T-helper 2 cell treated with Interferon-gamma antibody and Interleukin-4, amounts not matched to agents 5 μg/mL and 100 μg/mL, for 36 hours (primary cell): ENCODE measurements around the gene SLC29A2.

ENCODE experiments used
- DNase-seq: peaks from one replicate; pipeline ENCODE4 v3.0.0; 2021; ENCODE audit warnings: low spot score
- H3K27ac Mint-ChIP-seq: one replicate; pipeline ENCODE4 v1.8.0; 2021; ENCODE audit warnings: mild to moderate bottlenecking, mixed read lengths
- H3K27me3 Mint-ChIP-seq: one replicate; pipeline ENCODE4 v1.8.0; 2021; ENCODE audit warnings: low read depth, mixed read lengths
- H3K36me3 Mint-ChIP-seq: one replicate; pipeline ENCODE4 v1.8.0; 2021; ENCODE audit warnings: low read depth, mixed read lengths
- H3K4me1 Mint-ChIP-seq: one replicate; pipeline ENCODE4 v1.8.0; 2021; ENCODE audit warnings: low read depth, mixed read lengths
- H3K4me3 Mint-ChIP-seq: one replicate; pipeline ENCODE4 v1.8.0; 2022; ENCODE audit warnings: mild to moderate bottlenecking, moderate library complexity, mixed read lengths
- H3K9me3 Mint-ChIP-seq: one replicate; pipeline ENCODE4 v1.8.0; 2021; ENCODE audit warnings: mixed read lengths

Gene SLC29A2

DNA sequence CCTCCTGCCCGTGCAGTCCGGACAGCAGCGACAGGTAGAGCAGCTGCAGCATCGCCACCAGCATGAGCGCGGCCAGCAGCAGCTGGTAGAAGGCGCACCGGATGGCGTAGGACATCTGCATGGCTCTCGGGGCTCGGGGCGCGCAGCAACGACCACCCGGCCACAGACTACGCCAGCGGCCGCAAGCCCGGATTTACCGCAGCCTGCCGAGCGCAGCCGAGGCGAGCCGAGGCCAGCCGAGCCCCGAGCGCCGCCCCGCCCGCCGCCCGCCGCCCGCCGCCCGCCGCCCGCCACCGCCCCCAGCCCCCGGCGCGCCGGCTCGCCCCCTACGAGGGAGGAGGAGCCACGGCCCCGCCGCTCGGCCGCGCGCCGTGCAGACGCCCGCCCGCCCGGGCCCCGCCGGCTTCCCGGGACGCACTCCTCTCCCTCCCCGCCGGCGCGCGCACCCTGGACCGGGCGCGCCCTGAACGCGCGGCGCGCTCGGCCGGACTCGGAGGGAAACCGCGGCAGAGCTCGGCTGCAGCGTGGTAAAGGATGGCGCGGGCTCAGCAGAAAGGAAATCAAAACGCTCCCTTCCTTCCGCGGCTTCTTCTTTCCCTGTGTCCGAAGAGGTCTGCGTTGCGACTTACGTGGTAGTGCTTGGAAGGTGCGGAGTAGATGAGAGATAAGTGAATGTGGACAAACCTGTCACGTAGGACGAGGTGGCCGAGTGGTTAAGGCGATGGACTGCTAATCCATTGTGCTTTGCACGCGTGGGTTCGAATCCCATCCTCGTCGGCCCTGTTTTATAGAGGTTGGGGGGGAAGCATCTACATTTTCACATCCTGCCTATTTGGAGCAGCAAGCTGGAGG, 23.9 kb downstream of the SLC29A2 start, which contains the start of gene B4GAT1:
Gene B4GAT1 (minus strand): TSS at position 205 of the 852 bp plus-strand sequence. CDS start 84 bp downstream, at position 121.
- H3K4me3 Mint-ChIP-seq = peak within 1 kb of the TSS; percentile 96
- no peaks in the 10 kb centered on the region for H3K9me3 Mint-ChIP-seq
- peak; percentile 82 for DNase-seq
- H3K36me3 Mint-ChIP-seq = peaks cover 11% of the 10 kb centered on the region
- H3K27ac Mint-ChIP-seq = peak within 1 kb of the TSS; percentile 94
- peaks cover 32% of the 10 kb centered on the region for H3K4me1 Mint-ChIP-seq
- H3K27me3 Mint-ChIP-seq = peaks cover 4% of the 10 kb centered on the region

DNA sequence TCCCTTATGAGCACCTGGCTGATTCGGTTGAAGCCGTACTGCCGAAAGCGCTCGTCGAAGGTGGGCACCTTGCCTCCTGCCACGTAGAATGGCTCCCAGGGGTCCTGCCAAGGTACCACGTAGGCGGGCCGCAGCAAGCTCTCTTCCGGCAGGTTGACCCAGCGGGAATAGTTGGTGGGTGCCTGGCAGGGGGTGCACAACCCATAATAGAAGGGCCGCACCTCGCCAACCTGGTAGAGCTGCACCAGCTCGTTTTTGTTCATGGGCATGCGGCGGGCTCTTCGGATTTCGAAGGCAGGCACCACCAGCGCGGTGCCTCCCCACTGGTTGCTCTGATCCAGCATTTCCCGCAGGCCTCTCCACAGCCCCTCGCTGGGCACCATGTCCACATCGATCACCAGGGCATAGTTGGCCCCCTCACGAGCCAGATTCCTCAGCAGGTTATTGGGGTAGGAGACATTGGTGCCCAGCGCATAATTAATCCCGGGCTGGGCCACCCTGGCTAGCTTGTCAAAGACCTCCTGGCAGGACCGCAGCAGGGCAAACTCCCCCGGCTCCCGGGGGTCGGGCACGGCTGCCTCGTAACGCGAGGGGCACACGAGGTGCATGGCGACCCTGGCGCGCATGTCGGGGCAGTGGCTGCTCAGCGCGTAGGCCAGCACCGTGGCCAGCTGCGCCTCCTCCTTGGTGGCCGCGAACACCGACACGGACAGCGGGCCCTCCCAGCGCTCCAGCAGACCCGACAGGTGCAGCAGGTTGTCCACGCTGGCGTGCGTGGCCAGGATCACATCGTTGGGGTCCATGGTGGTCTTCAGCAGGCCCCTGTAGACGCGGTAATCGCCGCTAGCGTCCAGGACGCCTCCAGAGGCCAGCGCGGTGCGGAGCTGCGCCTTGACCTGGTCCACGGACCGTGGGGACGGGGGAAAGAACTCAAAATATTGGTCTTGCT, 24.8 kb downstream of the SLC29A2 start:
- Mint-ChIP-seq H3K9me3 (no peaks in the 10 kb centered on the region), H3K4me1 (peaks cover 32% of the 10 kb centered on the region), H3K27ac (peak overlapping the region; percentile 88), H3K4me3 (peak overlapping the region; percentile 96), H3K27me3 (peaks cover 4% of the 10 kb centered on the region), H3K36me3 (peaks cover 9% of the 10 kb centered on the region)
- no peak for DNase-seq

DNA sequence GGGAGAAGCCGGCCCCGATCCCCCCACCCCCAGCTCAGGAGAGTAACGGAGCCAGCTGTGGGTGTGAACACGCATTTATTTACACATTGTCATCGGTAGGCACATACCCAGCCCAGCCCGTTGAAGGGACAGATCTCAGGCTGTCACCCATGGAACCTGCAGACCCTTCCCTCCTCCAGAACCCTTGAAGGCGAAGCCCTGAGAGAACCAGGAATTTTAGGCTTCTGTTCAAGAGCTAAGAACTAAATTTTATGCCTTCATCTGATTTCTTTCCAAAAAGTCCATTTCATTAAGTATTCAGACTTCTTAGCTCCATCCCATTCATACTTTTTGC, 26.3 kb downstream of the SLC29A2 start:
- Mint-ChIP-seq H3K27ac (peak overlapping the region; percentile 88), H3K36me3 (peaks cover 15% of the 10 kb centered on the region), H3K4me1 (peaks cover 32% of the 10 kb centered on the region), H3K4me3 (peak overlapping the region; percentile 96), H3K9me3 (no peaks in the 10 kb centered on the region), H3K27me3 (peaks cover 4% of the 10 kb centered on the region)
- DNase-seq = no peak

DNA sequence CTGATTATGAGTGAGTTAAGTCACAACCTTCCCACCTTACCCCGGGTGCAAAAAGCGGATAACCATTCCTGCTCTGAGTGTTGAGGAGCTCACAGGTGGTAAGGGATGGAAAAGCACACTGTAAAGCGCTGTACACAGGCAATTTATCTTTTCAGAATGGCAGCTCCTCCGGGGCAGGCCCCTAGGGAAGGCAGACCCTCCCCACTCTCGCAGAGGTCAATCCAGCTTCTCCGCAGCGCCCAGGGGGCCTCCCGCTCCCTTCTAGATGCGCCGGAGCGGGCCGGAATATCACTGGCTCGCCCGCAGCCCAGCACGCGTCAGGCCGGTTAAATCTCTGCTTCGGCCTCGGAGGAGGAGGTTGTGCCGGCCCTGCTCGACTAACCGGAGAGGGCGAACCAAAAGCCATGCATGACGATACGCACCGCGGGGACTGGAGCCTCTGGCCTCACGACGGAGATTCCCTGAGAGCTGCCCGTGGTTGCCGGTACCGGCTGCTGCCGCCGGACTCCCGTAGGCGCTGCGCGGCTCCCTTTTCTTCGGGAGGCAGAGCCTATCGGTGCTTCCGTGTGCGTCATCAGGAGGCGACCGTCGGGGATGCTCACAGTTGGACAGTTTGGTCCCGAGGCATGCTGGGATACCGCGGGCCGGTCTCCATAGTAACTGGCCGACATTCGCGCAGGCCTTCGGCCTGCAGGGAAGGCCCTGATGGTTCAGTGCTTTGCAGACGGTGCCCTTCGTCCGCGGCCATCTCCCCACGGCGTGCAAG, 26.8 kb downstream of the SLC29A2 start, which contains the start of gene BRMS1:
Gene BRMS1 (minus strand): TSS at position 555 of the 766 bp plus-strand sequence. CDS start 2,870 bp downstream, outside the sequence.
- Mint-ChIP-seq H3K4me1 (peaks cover 32% of the 10 kb centered on the region), H3K4me3 (peak within 1 kb of the TSS; percentile 96), H3K36me3 (peaks cover 15% of the 10 kb centered on the region), H3K27ac (peak within 1 kb of the TSS; percentile 88), H3K27me3 (peaks cover 4% of the 10 kb centered on the region), H3K9me3 (no peaks in the 10 kb centered on the region)
- peak; percentile 97 for DNase-seq

DNA sequence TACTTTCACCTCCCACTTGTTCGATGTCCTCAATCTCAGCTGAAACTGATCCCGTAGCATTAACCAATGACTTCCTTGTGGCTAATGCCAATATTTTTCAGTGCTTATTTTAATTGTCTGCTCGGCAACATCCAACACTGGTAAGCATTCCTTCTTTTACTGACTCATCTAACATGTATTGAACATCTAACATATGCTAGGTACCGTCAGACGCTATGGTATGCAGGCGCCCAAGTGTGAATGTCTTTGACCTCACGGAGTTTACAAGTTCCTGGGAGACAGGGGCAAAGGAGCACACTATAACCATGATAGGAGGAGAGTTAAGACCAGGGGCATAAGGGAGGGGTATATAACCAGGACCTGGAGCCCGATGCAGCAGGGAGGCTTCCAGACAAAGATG, 28.4 kb downstream of the SLC29A2 start:
- H3K9me3 Mint-ChIP-seq = no peaks in the 10 kb centered on the region
- H3K4me3 Mint-ChIP-seq = peak overlapping the region; percentile 96
- peaks cover 4% of the 10 kb centered on the region for H3K27me3 Mint-ChIP-seq
- H3K4me1 Mint-ChIP-seq = peaks cover 32% of the 10 kb centered on the region
- no peak for DNase-seq
- H3K27ac Mint-ChIP-seq = peak overlapping the region; percentile 24
- H3K36me3 Mint-ChIP-seq = peaks cover 19% of the 10 kb centered on the region

DNA sequence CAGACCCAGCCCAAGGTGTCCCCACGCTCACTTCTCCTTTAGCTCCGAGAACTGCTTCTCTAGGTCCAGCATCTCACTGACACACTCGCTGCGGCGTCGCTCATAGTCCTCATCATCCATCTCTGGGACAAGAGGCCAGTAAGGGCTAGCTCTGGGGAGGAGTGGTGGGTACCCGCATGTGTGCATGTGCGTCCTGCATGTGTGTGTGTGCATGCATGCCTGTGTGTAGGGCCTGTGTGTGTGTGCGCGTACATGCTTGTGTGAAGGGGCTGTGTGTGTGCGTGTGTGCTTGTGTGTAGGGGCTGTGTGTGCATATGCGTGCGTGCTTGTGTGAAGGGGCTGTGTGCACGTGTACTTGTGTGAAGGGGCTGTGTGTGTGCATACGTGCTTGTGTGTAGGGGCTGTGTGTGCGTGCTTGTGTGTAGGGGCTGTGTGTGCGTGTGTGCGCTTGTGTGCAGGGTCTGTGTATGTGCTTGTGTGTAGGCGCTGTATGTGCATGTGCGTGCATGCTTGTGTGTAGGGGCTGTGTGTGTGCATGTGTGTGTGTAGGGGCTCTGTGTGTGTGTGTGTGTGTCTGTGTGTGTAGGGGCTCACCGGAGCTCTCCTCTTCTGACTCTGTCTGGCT, 29.9 kb downstream of the SLC29A2 start:
- Mint-ChIP-seq H3K4me3 (no peak overlapping the region), H3K27ac (no peak overlapping the region), H3K27me3 (no peaks in the 10 kb centered on the region), H3K9me3 (no peaks in the 10 kb centered on the region), H3K4me1 (peaks cover 34% of the 10 kb centered on the region), H3K36me3 (peaks cover 17% of the 10 kb centered on the region)
- no peak for DNase-seq

DNA sequence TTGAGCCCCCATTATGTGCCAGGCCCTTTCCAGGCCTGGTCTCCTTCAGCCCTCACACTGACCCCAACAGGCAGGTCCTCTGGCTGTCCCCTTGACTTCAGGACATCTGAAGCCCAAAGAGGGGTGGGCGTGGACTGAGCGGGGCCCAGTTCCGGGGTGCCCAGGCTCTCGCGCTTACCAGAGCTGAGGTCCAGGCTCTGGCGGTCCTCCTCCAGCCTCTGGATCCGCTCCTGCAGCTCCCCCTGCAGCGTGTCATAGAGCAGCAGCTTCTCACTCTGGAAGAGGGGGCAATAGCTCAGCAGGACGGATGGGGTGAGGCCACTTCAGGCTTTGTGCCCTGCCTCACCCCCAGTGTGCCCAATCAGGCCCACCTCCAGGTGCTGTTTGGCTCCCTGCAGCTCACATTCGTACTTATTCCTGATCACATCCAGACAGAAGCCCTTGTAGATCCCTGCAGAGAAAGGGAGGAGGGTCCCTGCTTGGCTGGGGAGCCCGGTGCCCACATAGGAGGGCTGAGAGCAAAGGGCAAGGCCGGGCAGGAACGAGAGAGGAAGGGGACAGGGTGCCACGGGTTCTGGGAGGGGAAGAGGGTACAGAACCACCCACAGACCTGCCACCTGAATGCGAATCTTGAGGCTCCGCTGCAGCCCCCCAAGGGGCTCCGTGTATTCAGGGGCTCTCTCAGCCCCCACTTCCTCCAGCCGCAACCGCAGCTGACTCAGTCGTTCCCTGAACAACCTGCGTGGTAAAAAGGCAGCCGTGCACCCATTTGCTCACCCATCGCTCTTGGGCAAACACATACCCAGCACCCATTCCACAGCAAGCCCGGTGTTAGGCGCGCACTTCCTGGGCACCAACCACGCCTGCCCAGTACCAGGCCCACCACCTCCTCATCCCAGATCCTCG, 30.7 kb downstream of the SLC29A2 start:
- H3K4me3 Mint-ChIP-seq = no peak overlapping the region
- H3K27ac Mint-ChIP-seq = no peak overlapping the region
- no peak for DNase-seq
- H3K4me1 Mint-ChIP-seq = peaks cover 37% of the 10 kb centered on the region
- no peaks in the 10 kb centered on the region for H3K9me3 Mint-ChIP-seq
- H3K36me3 Mint-ChIP-seq = peaks cover 17% of the 10 kb centered on the region
- no peaks in the 10 kb centered on the region for H3K27me3 Mint-ChIP-seq

DNA sequence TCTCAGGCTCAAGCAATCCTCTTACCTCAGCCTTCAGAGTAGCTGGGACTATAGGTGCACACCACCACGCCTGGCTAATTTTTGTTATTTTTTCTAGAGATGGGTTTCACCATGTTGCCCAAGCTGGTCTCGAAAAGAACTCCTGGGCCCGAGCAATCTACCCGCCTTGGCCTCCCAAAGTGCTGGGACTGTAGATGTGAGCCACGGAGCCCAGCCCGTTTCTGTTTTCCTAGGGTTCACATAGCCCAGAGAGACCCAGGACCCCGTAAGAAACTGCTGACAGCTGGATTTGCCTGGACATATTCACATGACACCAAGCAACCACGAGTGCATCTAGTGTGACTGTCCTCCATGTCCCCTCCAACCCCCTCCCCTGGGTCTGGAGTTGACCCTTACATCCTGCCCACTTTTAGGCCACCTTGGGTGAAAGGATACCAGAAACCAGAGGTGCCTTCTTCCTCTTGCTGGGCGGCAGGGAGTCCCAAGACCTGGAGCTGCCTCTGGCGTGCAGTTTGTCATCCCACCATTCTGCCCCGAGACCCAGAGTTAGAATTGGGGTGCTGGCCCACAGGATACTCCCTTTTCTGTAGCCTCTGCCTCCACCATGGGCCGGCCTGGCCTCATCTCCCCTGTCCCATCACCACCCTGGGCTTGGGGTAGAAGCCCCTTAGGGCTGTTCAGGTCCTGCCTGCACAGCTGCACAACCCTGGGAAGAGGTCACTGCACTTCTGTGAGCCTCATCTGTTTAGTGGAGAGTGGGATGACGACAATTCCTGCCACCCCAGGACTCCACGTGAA, 31.7 kb downstream of the SLC29A2 start:
- H3K36me3 Mint-ChIP-seq = peaks cover 17% of the 10 kb centered on the region
- no peaks in the 10 kb centered on the region for H3K9me3 Mint-ChIP-seq
- no peak overlapping the region for H3K27ac Mint-ChIP-seq
- DNase-seq = no peak
- no peaks in the 10 kb centered on the region for H3K27me3 Mint-ChIP-seq
- no peak overlapping the region for H3K4me3 Mint-ChIP-seq
- peaks cover 29% of the 10 kb centered on the region for H3K4me1 Mint-ChIP-seq

DNA sequence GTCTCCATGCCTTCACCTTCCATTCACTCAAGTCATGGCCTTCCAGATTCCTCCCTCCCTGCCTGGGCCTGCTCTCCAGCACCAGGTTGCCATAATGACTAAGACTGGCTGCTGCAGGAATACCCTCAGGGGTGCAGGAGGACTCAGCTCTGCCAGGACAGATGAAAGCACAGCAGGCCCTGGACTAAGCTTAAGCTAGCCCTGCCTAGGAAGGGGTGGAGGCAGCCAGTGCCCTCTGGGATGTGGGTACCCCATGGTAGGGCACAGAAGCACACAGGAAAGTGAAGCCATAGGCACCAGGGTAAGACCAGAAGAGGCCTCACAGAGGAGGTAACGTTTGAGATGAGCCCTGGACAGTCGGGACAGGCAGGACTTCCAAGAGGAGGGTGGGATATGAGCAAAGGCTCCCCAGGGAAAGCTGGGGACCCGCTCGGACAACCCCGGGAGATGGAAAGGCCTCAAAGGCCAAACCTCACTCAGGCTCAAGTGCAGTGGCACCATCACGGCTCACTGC, 32.3 kb downstream of the SLC29A2 start:
- Mint-ChIP-seq H3K36me3 (peaks cover 17% of the 10 kb centered on the region), H3K9me3 (no peaks in the 10 kb centered on the region), H3K27ac (no peak overlapping the region), H3K27me3 (no peaks in the 10 kb centered on the region), H3K4me1 (peaks cover 26% of the 10 kb centered on the region), H3K4me3 (no peak overlapping the region)
- no peak for DNase-seq

DNA sequence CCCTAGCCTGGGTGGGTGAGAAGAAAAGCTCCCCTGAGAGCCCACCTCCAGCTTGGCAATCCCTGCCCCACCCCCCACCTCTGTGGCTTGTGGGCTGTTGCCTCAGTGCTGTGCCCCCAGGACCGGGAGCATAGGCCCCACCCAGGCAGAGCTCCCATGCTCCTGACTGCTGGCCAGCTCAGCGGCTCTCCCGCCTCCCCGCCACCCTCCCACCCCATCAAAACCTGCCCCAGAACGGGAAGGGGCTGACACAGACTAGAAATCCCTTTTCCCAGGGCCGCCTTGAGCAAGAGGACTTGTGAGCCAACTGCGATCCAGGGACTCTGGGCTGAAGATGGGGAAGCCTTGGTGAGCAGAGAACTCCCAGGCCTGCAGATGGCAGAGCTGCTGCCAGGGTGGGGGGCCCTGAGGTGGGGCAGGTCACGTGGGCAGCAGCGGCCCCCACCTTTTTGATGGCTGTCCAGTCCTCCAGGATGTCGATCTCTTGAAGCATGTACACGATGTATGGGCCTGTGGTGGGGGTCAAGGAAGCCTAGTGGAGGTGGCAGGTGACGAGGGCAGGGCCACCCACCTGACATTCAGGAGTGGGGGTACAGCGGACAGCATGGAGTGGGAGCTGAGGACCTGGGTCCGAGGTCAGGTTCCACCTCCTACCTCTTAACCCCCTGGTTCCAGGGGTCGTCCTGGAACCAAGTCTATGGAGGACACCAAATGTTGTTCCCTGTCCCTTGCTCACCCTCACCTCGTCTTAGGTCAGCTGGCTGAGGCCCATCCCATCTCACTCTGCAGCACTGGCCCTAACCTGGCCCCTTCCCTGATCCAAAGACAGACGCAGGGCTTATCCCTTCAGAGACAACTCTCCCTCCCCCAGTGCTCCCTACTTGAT, 33.0 kb downstream of the SLC29A2 start:
- no peak for DNase-seq
- Mint-ChIP-seq H3K4me1 (peaks cover 20% of the 10 kb centered on the region), H3K4me3 (no peak overlapping the region), H3K27me3 (no peaks in the 10 kb centered on the region), H3K9me3 (no peaks in the 10 kb centered on the region), H3K27ac (no peak overlapping the region), H3K36me3 (peaks cover 16% of the 10 kb centered on the region)
